HCT116 (cell line): ENCODE measurements around the gene EP400. TPM values are rescaled to one million over a fixed set of nuclear protein-coding genes. Genes with fewer than 3 reads are reported as not detected.
A peak's percentile ranks its signal among the peaks of the same experiment; 100 is the strongest.
"Not testable (repeated sequence)": the region's sequence is repeated elsewhere in the genome, so short reads cannot be mapped to it uniquely, and the experiment has no call there.

Experiments used
- ATAC-seq: fragments of 200-7000 bp; cut with Tn5 transposase; 2 replicates; pipeline ENCODE4 v1.9.1; 2020; ENCODE audit warnings: mild to moderate bottlenecking, moderate library complexity
- BruUV-seq: library from RNA; stranded (reverse); fragments of 400-500 nt; replicated peaks from 2 replicates; lab custom pipeline; 2021; lab: Mats Ljungman, UMichigan
- CTCF ChIA-PET: fragments of 300-600 bp; sonication (Branson Sonifier 250); formaldehyde crosslinking; loops from one replicate; lab custom pipeline; 2021; ENCODE audit warnings: antibody characterized with exemption; lab: Charles Lee
- POLR2A ChIA-PET: fragments of 300-600, 350-600 bp; sonication (Branson Sonifier 250); formaldehyde crosslinking; loops from one replicate; lab custom pipeline; 2021; ENCODE audit warnings: antibody characterized with exemption; lab: Charles Lee
- RAD21 ChIA-PET, 2 experiments: fragments of 300-600 bp; sonication (Branson Sonifier 250); formaldehyde crosslinking; loops; one replicate each; lab custom pipeline; 2023; ENCODE audit warnings: low total read pairs in 2 of 2; ENCODE audit not compliant: uncharacterized antibody in 2 of 2, unreplicated experiment in 2 of 2, low non-redundant PET in 1 of 2; lab: Charles Lee
- DNase-seq: peaks from one replicate; pipeline ENCODE4 v3.0.0-alpha.2; 2010; ENCODE audit warnings: low read depth, low spot score
- H2AFZ ChIP-seq: fragments of 200-600 bp; shearing (Covaris generic), sonication (generic); 2 replicates; pipeline ENCODE4 v1.6.1; 2017; ENCODE audit warnings: low read depth, mixed run types, mixed read lengths, antibody characterized with exemption, low read length; ENCODE audit not compliant: poor library complexity, severe bottlenecking
- H3K27ac ChIP-seq: 2 replicates; pipeline ENCODE4 v1.5.1; 2012; ENCODE audit warnings: low read depth, low read length
- H3K27me3 ChIP-seq: fragments of 200-600 bp; sonication (generic); 2 replicates; pipeline ENCODE4 v1.6.1; 2016; ENCODE audit warnings: mixed run types, low read length, mixed read lengths; ENCODE audit not compliant: insufficient read depth
- H3K36me3 ChIP-seq, 2 experiments: fragments of 200-500 bp in 1 of 2; fragments of 200-600 bp in 1 of 2; sonication (Bioruptor generic) in 1 of 2; sonication (generic) in 1 of 2; 2 replicates each; pipeline versions ENCODE4 v1.5.1 to v1.6.1; 2014 to 2016; ENCODE audit warnings: low read length in 2 of 2, inconsistent platforms in 1 of 2, mixed read lengths in 1 of 2, mixed run types in 1 of 2; ENCODE audit not compliant: insufficient read depth in 2 of 2, control insufficient read depth in 1 of 2
- H3K4me1 ChIP-seq, 2 experiments: fragments of 200-600 bp in 1 of 2; sonication (generic) in 1 of 2; 2 replicates each; pipeline versions ENCODE4 v1.5.1 to v1.6.1; 2012 to 2017; ENCODE audit warnings: low read length in 2 of 2, inconsistent platforms in 1 of 2, mild to moderate bottlenecking in 1 of 2, mixed read lengths in 1 of 2, mixed run types in 1 of 2, moderate library complexity in 1 of 2; ENCODE audit not compliant: insufficient read depth in 2 of 2, control insufficient read depth in 1 of 2
- H3K4me2 ChIP-seq: fragments of 200-600 bp; sonication (generic); 2 replicates; pipeline ENCODE4 v1.6.1; 2017; ENCODE audit warnings: mixed run types, low read length, mixed read lengths
- H3K4me3 ChIP-seq, 2 experiments: fragments of 200-600 bp in 1 of 2; sonication (generic) in 1 of 2; replicated peaks in 1 of 2; 2 replicates each; pipeline ENCODE4 v1.5.1; 2011 to 2016; ENCODE audit warnings: low read length in 2 of 2, control low read depth in 1 of 2, low read depth in 1 of 2, mild to moderate bottlenecking in 1 of 2, mixed read lengths in 1 of 2, mixed run types in 1 of 2
- H3K79me2 ChIP-seq: fragments of 200-600 bp; sonication (generic); 2 replicates; pipeline ENCODE4 v1.6.1; 2017; ENCODE audit warnings: mild to moderate bottlenecking, mixed run types, low read length, moderate library complexity, mixed read lengths; ENCODE audit not compliant: insufficient read depth
- H3K9ac ChIP-seq: fragments of 200-600 bp; sonication (generic); 2 replicates; pipeline ENCODE4 v1.6.1; 2016; ENCODE audit warnings: low read length, mixed read lengths
- H3K9me2 ChIP-seq: fragments of 200-600 bp; sonication (generic), shearing (Covaris generic); 2 replicates; pipeline ENCODE4 v1.6.1; 2017; ENCODE audit warnings: mixed run types, mild to moderate bottlenecking, moderate library complexity; ENCODE audit not compliant: insufficient read depth
- H3K9me3 ChIP-seq, 2 experiments: fragments of 200-500 bp in 1 of 2; fragments of 200-600 bp in 1 of 2; sonication (Bioruptor generic) in 1 of 2; sonication (generic) in 1 of 2; 2 replicates each; pipeline ENCODE4 v1.6.1; 2014 to 2017; ENCODE audit warnings: low read length in 2 of 2, mixed read lengths in 2 of 2, inconsistent platforms in 1 of 2, low read depth in 1 of 2, mild to moderate bottlenecking in 1 of 2, mixed run types in 1 of 2, moderate library complexity in 1 of 2; ENCODE audit not compliant: control insufficient read depth in 1 of 2, insufficient read depth in 1 of 2
- H4K20me1 ChIP-seq: fragments of 200-600 bp; sonication (generic), shearing (Covaris generic); 2 replicates; pipeline ENCODE4 v1.6.1; 2017; ENCODE audit warnings: mixed run types, mild to moderate bottlenecking, moderate library complexity; ENCODE audit not compliant: insufficient read depth
- CBX3 ChIP-seq: IDR thresholded peaks from 2 replicates; pipeline ENCODE4 v1.6.1; 2012; ENCODE audit warnings: low read depth
- CEBPB ChIP-seq: IDR thresholded peaks from 2 replicates; pipeline ENCODE4 v1.6.1; 2012; ENCODE audit warnings: low read depth
- RAD21 ChIP-seq: IDR thresholded peaks from 2 replicates; pipeline ENCODE4 v1.6.1; 2012; ENCODE audit warnings: low read depth, mild to moderate bottlenecking
- intact Hi-C: fragments of 100-400 bp; cut with micrococcal nuclease; formaldehyde crosslinking; loops from 2 replicates; pipeline ENCODE4 v1.10.0; 2022
- total RNA-seq: library from RNA; stranded (reverse); gene quantifications from one replicate; pipeline ENCODE4 v1.2.1, GENCODE V29; 2021; ENCODE audit not compliant: unreplicated experiment
- TF ChIP-seq, protein P1 (sequence below): IDR thresholded peaks from 2 replicates; pipeline ENCODE4 v1.6.1; 2011; ENCODE audit warnings: mild to moderate bottlenecking, low read length, moderate library complexity; ENCODE audit not compliant: insufficient replicate concordance; ENCODE audit errors: extremely low read depth
- TF ChIP-seq, protein P2 (sequence below), 3 experiments: fragments of 200-600 bp in 1 of 3; sonication (generic) in 1 of 3; IDR thresholded peaks in 2 of 3; conservative IDR thresholded peaks in 1 of 3; 2 replicates each; pipeline ENCODE4 v1.5.1; 2012 to 2017; ENCODE audit warnings: low read depth in 2 of 3, low read length in 2 of 3, antibody characterized with exemption in 1 of 3, borderline replicate concordance in 1 of 3, control low read depth in 1 of 3, mild to moderate bottlenecking in 1 of 3, mixed read lengths in 1 of 3, mixed run types in 1 of 3, moderate library complexity in 1 of 3; ENCODE audit not compliant: insufficient read depth in 1 of 3

Gene EP400
- total RNA-seq, 1 experiment from 2014 or later, result 54.5 TPM

DNA sequence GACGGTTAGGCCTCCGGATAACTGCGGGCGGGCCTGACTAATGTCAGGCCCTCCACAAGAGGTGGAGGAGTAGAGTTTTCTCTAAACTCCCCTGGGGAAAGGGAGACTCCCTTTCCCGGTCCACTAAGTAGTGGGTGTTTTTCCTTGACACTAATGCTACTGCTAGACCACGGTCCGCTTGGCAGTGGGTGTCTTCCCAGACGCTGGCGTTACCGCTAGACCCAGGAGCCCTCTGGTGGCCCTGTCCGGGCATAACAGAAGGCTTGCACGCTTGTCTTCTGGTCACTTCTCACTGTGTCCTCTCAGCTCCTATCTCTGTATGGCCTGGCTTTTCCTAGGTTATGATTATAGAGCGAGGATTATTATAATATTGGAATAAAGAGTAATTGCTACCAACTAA lies 102.0 kb downstream of the EP400 start:
- H3K4me3 ChIP-seq, result not testable (repeated sequence)

DNA sequence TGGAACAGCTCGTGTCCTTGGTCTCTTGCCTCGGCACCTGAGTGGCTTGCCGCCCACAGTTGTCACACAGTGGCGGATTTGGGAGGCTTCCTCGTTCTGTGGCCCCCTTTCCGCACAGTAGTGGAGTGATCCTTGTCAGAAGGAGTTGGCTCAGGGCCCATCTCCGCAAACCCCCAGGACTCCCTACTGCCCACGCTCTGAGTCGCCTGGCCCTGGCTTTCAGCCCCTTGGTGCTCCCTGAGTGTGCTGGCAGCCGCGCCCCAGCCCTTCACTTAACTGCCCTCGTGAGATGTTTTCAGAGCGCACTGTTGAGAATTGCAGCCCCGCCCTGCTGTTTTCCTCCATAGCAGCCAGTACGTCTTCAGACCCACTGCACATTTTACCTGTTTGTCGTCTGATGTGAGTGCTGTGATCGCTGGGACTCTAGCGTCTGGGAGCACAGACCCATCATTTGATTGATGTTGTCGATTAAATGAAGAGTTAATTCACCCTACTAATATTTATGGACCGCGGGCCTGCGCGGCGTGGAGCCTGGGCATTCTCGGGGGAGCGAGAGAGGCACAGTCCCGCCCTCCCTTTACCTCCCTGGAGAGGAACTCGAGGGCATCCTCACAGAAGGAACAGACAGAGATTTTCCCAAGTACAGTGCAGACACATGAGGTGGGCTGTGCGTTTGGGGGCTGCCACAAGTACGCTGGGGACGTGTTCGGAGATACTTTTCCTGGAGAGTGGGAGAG lies 102.6 kb downstream of the EP400 start:
- ChIA-PET CTCF (no interaction called here), POLR2A (no interaction called here), RAD21 (no interaction called here)
- TF ChIP-seq, protein P1, sequence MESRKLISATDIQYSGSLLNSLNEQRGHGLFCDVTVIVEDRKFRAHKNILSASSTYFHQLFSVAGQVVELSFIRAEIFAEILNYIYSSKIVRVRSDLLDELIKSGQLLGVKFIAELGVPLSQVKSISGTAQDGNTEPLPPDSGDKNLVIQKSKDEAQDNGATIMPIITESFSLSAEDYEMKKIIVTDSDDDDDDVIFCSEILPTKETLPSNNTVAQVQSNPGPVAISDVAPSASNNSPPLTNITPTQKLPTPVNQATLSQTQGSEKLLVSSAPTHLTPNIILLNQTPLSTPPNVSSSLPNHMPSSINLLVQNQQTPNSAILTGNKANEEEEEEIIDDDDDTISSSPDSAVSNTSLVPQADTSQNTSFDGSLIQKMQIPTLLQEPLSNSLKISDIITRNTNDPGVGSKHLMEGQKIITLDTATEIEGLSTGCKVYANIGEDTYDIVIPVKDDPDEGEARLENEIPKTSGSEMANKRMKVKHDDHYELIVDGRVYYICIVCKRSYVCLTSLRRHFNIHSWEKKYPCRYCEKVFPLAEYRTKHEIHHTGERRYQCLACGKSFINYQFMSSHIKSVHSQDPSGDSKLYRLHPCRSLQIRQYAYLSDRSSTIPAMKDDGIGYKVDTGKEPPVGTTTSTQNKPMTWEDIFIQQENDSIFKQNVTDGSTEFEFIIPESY, result no peak
- no peak for TF ChIP-seq CEBPB
- H3K4me1 ChIP-seq, result no peaks in the 10 kb centered on the region
- no peak overlapping the region for H3K27ac ChIP-seq
- H4K20me1 ChIP-seq, result no peaks in the 10 kb centered on the region
- no peak overlapping the region for H3K4me3 ChIP-seq
- no peaks in the 10 kb centered on the region for H3K27me3 ChIP-seq
- no peak overlapping the region for H3K4me2 ChIP-seq
- BruUV-seq, result no TSS peak
- ATAC-seq, result no peak
- H3K36me3 ChIP-seq, result peaks cover 29 to 54% of the 10 kb centered on the region in 2 experiments
- DNase-seq, result no peak
- no peaks in the 10 kb centered on the region for H3K9me3 ChIP-seq
- H3K9me2 ChIP-seq, result no peaks in the 10 kb centered on the region
- no peak overlapping the region for H2AFZ ChIP-seq
- intact Hi-C loops, result no loop called here
- H3K79me2 ChIP-seq, result no peaks in the 10 kb centered on the region
- no peak overlapping the region for H3K9ac ChIP-seq

More for the DNA sequence above, 102.0 kb downstream of the EP400 start:
- peaks cover 25 to 54% of the 10 kb centered on the region in 2 experiments for H3K36me3 ChIP-seq
- H3K9me2 ChIP-seq, POLR2A ChIA-PET, H3K9ac ChIP-seq, H4K20me1 ChIP-seq, H3K27ac ChIP-seq, H3K27me3 ChIP-seq, H3K4me2 ChIP-seq, ATAC-seq, CTCF ChIA-PET, intact Hi-C loops, DNase-seq, H2AFZ ChIP-seq, H3K79me2 ChIP-seq, H3K9me3 ChIP-seq, BruUV-seq, RAD21 ChIA-PET, H3K4me1 ChIP-seq: not testable (repeated sequence)
- TF ChIP-seq CBX3 (peak; percentile 42; the same call in 1 of the 2 replicates), RAD21 (peak; percentile 47)
- TF ChIP-seq, protein P2, sequence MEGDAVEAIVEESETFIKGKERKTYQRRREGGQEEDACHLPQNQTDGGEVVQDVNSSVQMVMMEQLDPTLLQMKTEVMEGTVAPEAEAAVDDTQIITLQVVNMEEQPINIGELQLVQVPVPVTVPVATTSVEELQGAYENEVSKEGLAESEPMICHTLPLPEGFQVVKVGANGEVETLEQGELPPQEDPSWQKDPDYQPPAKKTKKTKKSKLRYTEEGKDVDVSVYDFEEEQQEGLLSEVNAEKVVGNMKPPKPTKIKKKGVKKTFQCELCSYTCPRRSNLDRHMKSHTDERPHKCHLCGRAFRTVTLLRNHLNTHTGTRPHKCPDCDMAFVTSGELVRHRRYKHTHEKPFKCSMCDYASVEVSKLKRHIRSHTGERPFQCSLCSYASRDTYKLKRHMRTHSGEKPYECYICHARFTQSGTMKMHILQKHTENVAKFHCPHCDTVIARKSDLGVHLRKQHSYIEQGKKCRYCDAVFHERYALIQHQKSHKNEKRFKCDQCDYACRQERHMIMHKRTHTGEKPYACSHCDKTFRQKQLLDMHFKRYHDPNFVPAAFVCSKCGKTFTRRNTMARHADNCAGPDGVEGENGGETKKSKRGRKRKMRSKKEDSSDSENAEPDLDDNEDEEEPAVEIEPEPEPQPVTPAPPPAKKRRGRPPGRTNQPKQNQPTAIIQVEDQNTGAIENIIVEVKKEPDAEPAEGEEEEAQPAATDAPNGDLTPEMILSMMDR (IDR thresholded peaks at IDR 0.05 in 2 of 3, conservative IDR thresholded peaks at IDR 0.05 in 1 of 3; ENCODE audit: borderline replicate concordance in 1 of 3, insufficient read depth in 1 of 3, low read depth in 2 of 3, low read length in 2 of 3), result peak in 2 of 3 experiments; percentile 48 to 61; a peak in 4 of 6 replicates
